Thymus (tissue), 14 donors: Measurements from ENCODE around the gene APPL2. TPM values are rescaled to one million over a fixed set of nuclear protein-coding genes. Genes with fewer than 3 reads are reported as not detected.

Experiments
- DNase-seq, 9 donors: peaks; one replicate each; pipeline ENCODE4 v3.0.0-alpha.2; 2013; ENCODE audit warnings: low spot score in 9 of 9, low read depth in 6 of 9, missing footprints in 1 of 9
- H3K27ac ChIP-seq, 2 donors: one replicate each; pipeline ENCODE4 v1.5.1; 2013; ENCODE audit warnings: control low read depth in 1 of 2, low read depth in 1 of 2, low read length in 1 of 2, mild to moderate bottlenecking in 1 of 2, moderate library complexity in 1 of 2
- H3K27me3 ChIP-seq, 2 donors: one replicate each; pipeline ENCODE4 v1.5.1; 2013; ENCODE audit warnings: low read length in 1 of 2; ENCODE audit not compliant: control insufficient read depth in 2 of 2, insufficient read depth in 1 of 2
- H3K36me3 ChIP-seq, 2 donors: one replicate each; pipeline ENCODE4 v1.5.1; 2013; ENCODE audit warnings: low read length in 1 of 2, mild to moderate bottlenecking in 1 of 2, moderate library complexity in 1 of 2; ENCODE audit not compliant: control insufficient read depth in 2 of 2, insufficient read depth in 2 of 2
- H3K4me1 ChIP-seq, 2 donors: one replicate each; pipeline ENCODE4 v1.5.1; 2013; ENCODE audit warnings: low read length in 2 of 2; ENCODE audit not compliant: control insufficient read depth in 2 of 2, insufficient read depth in 2 of 2
- H3K4me3 ChIP-seq, 2 donors: one replicate each; pipeline ENCODE4 v1.5.1; 2013; ENCODE audit warnings: low read length in 2 of 2, control low read depth in 1 of 2, mild to moderate bottlenecking in 1 of 2
- H3K9me3 ChIP-seq, 2 donors: one replicate each; pipeline ENCODE4 v1.5.1; 2013; ENCODE audit warnings: low read length in 1 of 2, mild to moderate bottlenecking in 1 of 2; ENCODE audit not compliant: control insufficient read depth in 2 of 2, insufficient read depth in 1 of 2
- WGBS: extraction: QIAGEN DNeasy Blood & Tissue Kit; methylation state at CpG from one replicate; pipeline ENCODE4 v1.1.7; 2013; 5-methylcytosine and 5-hydroxymethylcytosine counted together
- long read RNA-seq, 10 donors: transcript quantifications; one replicate each; lab custom pipeline, GENCODE V29; 2026
- polyA plus RNA-seq: library from polyadenylated mRNA; stranded (reverse); fragments of 200-250 nt; gene quantifications from one replicate; pipeline ENCODE4 v1.2.3, GENCODE V29; 2013
- total RNA-seq: library from RNA; stranded (reverse); fragments of 120-200 nt; gene quantifications from one replicate; pipeline ENCODE4 v1.2.4, GENCODE V29; 2013
- donor health status: healthy.

The APPL2 gene
- total RNA-seq (20.9 TPM), polyA plus RNA-seq (32.0 TPM)
- long read RNA-seq, donor 1: 0 reads
- long read RNA-seq, donor 2: 0 reads
- long read RNA-seq, donor 3, partial matches to known transcripts: 0 of 5 reads
- long read RNA-seq, donor 3, other reads (novel, unspliced or antisense): 0 of 5 reads
- long read RNA-seq, donor 4, partial matches to known transcripts: 0 of 3 reads
- long read RNA-seq, donor 4, other reads (novel, unspliced or antisense): 0 of 3 reads
- long read RNA-seq, donor 5, partial matches to known transcripts: 0 of 4 reads
- long read RNA-seq, donor 5, other reads (novel, unspliced or antisense): 0 of 4 reads
- long read RNA-seq, donor 6: 0 reads
- long read RNA-seq, donor 7, transcript APPL2-201 (21 exons, 3,239 nt): major isoform, 6 of 7 reads
- long read RNA-seq, donor 7, partial matches to known transcripts: 0 of 7 reads
- long read RNA-seq, donor 7, other reads (novel, unspliced or antisense): 0 of 7 reads
- long read RNA-seq, donor 8, partial matches to known transcripts: 0 of 1 reads
- long read RNA-seq, donor 8, other reads (novel, unspliced or antisense): 0 of 1 reads
- long read RNA-seq, donor 9: 0 reads
- long read RNA-seq, donor 10, partial matches to known transcripts: 0 of 4 reads
- long read RNA-seq, donor 10, other reads (novel, unspliced or antisense): 0 of 4 reads

- Histone ChIP-seq H3K27ac (peak within 1 kb of the TSS; percentile 53 to 97), H3K9me3 (no peaks in the 10 kb centered on the region), H3K36me3 (peaks cover 0 to 4% of the 10 kb centered on the region in 2 donors), H3K27me3 (no peaks in the 10 kb centered on the region), H3K4me1 (peaks cover 9 to 12% of the 10 kb centered on the region in 2 donors), H3K4me3 (peak within 1 kb of the TSS; percentile 62 to 99)
- DNase-seq: peak; percentile 49 to 91 (median 73)
- WGBS: under 1% methylated on average over 80 of the region's 80 CpGs
These were observed at the start of gene APPL2 for GRCh38 chr12:105235732-105236476. APPL2 (minus strand) TSS chr12:105236174; CDS start chr12:105236012, 162 bp downstream.

GRCh38 chr12:105285378-105285777 is 49.4 kb upstream of the APPL2 start:
- DNase-seq: no peak
- Histone ChIP-seq H3K27ac (no peak overlapping the region), H3K4me1 (no peaks in the 10 kb centered on the region), H3K36me3 (no peaks in the 10 kb centered on the region), H3K9me3 (no peaks in the 10 kb centered on the region), H3K4me3 (no peak overlapping the region), H3K27me3 (no peaks in the 10 kb centered on the region)
- 98% methylated on average over 1 of the region's 1 CpG for WGBS

GRCh38 chr12:105281694-105282049 is 45.7 kb upstream of the APPL2 start:
- H3K27ac ChIP-seq: no peak overlapping the region
- H3K27me3 ChIP-seq: no peaks in the 10 kb centered on the region
- H3K9me3 ChIP-seq: no peaks in the 10 kb centered on the region
- no peaks in the 10 kb centered on the region for H3K4me1 ChIP-seq
- no peak overlapping the region for H3K4me3 ChIP-seq
- WGBS: 99% methylated on average over 1 of the region's 1 CpG
- no peak for DNase-seq
- no peaks in the 10 kb centered on the region for H3K36me3 ChIP-seq

- H3K27me3 ChIP-seq: no peaks in the 10 kb centered on the region
- no peak overlapping the region for H3K27ac ChIP-seq
- WGBS: 95% methylated on average over 6 of the region's 6 CpGs
- no peaks in the 10 kb centered on the region for H3K4me1 ChIP-seq
- H3K9me3 ChIP-seq: no peaks in the 10 kb centered on the region
- no peak overlapping the region for H3K4me3 ChIP-seq
- H3K36me3 ChIP-seq: no peaks in the 10 kb centered on the region
- no peak for DNase-seq
These were observed 45.2 kb upstream of the APPL2 start for GRCh38 chr12:105280966-105281693.

- DNase-seq: peak; percentile 6 to 68 (median 31)
- H3K27me3 ChIP-seq: no peaks in the 10 kb centered on the region
- no peak overlapping the region for H3K27ac ChIP-seq
- no peaks in the 10 kb centered on the region for H3K36me3 ChIP-seq
- no peak overlapping the region for H3K4me3 ChIP-seq
- H3K4me1 ChIP-seq: no peaks in the 10 kb centered on the region
- H3K9me3 ChIP-seq: no peaks in the 10 kb centered on the region
- WGBS: 82% methylated on average over 6 of the region's 6 CpGs
These were observed 43.6 kb upstream of the APPL2 start for GRCh38 chr12:105279460-105280056.

GRCh38 chr12:105278043-105278697 is 42.2 kb upstream of the APPL2 start:
- DNase-seq: no peak
- Histone ChIP-seq H3K4me1 (no peaks in the 10 kb centered on the region), H3K27ac (no peak overlapping the region), H3K27me3 (no peaks in the 10 kb centered on the region), H3K9me3 (no peaks in the 10 kb centered on the region), H3K36me3 (no peaks in the 10 kb centered on the region), H3K4me3 (no peak overlapping the region)
- WGBS: 95% methylated on average over 4 of the region's 4 CpGs

GRCh38 chr12:105275997-105276733 is 40.2 kb upstream of the APPL2 start:
- Histone ChIP-seq H3K9me3 (no peaks in the 10 kb centered on the region), H3K4me3 (no peak overlapping the region), H3K27me3 (no peaks in the 10 kb centered on the region), H3K36me3 (no peaks in the 10 kb centered on the region), H3K4me1 (no peaks in the 10 kb centered on the region), H3K27ac (no peak overlapping the region)
- WGBS: 94% methylated on average over 3 of the region's 3 CpGs
- no peak for DNase-seq

GRCh38 chr12:105274571-105274970 is 38.6 kb upstream of the APPL2 start:
- DNase-seq: no peak
- no peaks in the 10 kb centered on the region for H3K4me1 ChIP-seq
- H3K4me3 ChIP-seq: no peak overlapping the region
- H3K27me3 ChIP-seq: no peaks in the 10 kb centered on the region
- 91% methylated on average over 5 of the region's 5 CpGs for WGBS
- no peak overlapping the region for H3K27ac ChIP-seq
- H3K9me3 ChIP-seq: no peaks in the 10 kb centered on the region
- H3K36me3 ChIP-seq: no peaks in the 10 kb centered on the region
